ENCODE data around the gene METRN.

DNA sequence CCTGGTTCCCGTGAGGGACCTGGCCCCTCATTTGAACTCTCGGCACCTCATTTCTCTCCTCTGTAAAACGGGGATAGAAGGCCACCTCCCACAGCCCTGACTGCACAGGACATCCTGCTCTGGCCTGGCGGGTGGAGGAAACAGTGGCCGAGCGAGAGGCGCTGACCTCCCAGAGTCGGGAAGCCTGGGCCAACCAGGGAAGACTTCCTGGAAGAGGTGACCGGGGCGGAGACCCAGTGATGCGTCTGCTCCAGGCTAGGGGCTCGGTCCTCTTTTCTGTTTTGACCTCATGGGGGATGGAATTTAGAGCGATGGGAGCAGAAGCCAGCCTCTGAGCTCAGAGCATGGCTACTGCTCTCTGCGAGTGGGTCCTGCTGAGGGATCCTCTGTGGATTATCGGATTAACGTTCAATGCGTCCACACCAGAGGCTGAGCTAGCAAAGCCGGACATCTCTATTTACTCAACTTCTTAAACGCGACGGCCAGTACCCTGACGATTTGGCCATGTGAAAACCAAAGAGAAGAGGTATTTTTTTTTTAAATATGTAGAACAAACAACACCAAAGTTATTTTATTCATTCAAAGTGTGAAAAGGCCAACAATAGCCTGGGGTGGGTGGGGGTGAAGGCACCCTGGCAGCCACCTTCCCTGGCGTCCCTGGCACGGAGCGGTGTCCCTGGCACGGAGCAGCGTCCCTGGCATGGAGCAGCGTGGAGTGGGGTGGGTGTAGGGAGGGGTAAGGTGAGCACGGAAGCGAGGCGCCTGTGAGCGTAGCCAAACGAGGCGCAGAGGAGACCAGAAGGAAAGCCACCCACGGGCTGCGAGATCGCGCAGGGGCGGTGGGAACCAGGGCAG, 36.5 kb downstream of the METRN start:
- TF ChIP-seq, protein P1, sequence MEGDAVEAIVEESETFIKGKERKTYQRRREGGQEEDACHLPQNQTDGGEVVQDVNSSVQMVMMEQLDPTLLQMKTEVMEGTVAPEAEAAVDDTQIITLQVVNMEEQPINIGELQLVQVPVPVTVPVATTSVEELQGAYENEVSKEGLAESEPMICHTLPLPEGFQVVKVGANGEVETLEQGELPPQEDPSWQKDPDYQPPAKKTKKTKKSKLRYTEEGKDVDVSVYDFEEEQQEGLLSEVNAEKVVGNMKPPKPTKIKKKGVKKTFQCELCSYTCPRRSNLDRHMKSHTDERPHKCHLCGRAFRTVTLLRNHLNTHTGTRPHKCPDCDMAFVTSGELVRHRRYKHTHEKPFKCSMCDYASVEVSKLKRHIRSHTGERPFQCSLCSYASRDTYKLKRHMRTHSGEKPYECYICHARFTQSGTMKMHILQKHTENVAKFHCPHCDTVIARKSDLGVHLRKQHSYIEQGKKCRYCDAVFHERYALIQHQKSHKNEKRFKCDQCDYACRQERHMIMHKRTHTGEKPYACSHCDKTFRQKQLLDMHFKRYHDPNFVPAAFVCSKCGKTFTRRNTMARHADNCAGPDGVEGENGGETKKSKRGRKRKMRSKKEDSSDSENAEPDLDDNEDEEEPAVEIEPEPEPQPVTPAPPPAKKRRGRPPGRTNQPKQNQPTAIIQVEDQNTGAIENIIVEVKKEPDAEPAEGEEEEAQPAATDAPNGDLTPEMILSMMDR (IDR thresholded peaks at IDR 0.05), result no peak
- TF ChIP-seq POLR2A (IDR thresholded peaks at IDR 0.05), result no peak

Measured in body of pancreas (tissue), 4 donors.